ENCODE measurements around the gene SEPTIN1.

Gene SEPTIN1

GRCh38 chr16:30365200-30365599 is 17.2 kb downstream of the SEPTIN1 start:
- H3K27ac ChIP-seq (ENCODE audit: low read depth, low read length, severe bottlenecking): no peak overlapping the region
- peaks cover 6% of the 10 kb centered on the region for H3K4me1 ChIP-seq (ENCODE audit: control insufficient read depth, insufficient read depth, low read length, poor library complexity, severe bottlenecking)
- peaks cover 51% of the 10 kb centered on the region for H3K36me3 ChIP-seq (ENCODE audit: control insufficient read depth, insufficient read depth, low read length)
- WGBS, 2 experiments (ENCODE audit: insufficient coverage in 2 of 2): 95 to 97% methylated on average over 9 to 10 of the region's 10 CpGs
- no peak overlapping the region for H3K4me3 ChIP-seq (ENCODE audit: extremely low read depth, insufficient read depth, low read length, poor library complexity, severe bottlenecking)
- H3K9me3 ChIP-seq (ENCODE audit: control insufficient read depth, low read length): no peaks in the 10 kb centered on the region

DNA sequence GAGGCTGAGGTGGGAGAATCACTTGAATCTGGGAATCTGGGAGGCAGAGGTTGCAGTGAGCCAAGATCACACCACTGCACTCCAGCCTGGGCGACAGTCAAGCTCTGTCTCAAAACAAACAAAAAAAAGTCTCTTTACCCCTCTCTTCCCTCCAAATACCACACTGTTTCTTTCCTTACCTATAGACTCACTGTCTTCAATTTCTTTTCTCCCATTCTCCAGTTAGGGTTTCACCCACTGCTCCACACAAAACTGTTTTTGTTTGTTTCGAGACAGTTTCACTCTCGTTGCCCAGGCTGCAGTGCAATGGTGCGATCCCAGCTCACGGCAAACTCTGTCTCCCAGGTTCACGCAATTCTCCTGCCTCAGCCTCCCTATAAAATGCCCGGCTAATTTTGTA is 21.2 kb downstream of the SEPTIN1 start:
- H3K9me3 ChIP-seq (ENCODE audit: control insufficient read depth, low read length): no peaks in the 10 kb centered on the region
- H3K36me3 ChIP-seq (ENCODE audit: control insufficient read depth, insufficient read depth, low read length): peaks cover 78% of the 10 kb centered on the region
- H3K27ac ChIP-seq (ENCODE audit: low read depth, low read length, severe bottlenecking): no peak overlapping the region
- 96 to 98% methylated on average over 5 to 6 of the region's 7 CpGs for WGBS, 2 experiments (ENCODE audit: insufficient coverage in 2 of 2)
- H3K4me3 ChIP-seq (ENCODE audit: extremely low read depth, insufficient read depth, low read length, poor library complexity, severe bottlenecking): no peak overlapping the region
- H3K4me1 ChIP-seq (ENCODE audit: control insufficient read depth, insufficient read depth, low read length, poor library complexity, severe bottlenecking): peaks cover 6% of the 10 kb centered on the region

- H3K4me1 ChIP-seq (ENCODE audit: control insufficient read depth, insufficient read depth, low read length, poor library complexity, severe bottlenecking): peaks cover 13% of the 10 kb centered on the region
- peaks cover 65% of the 10 kb centered on the region for H3K36me3 ChIP-seq (ENCODE audit: control insufficient read depth, insufficient read depth, low read length)
- H3K27ac ChIP-seq (ENCODE audit: low read depth, low read length, severe bottlenecking): no peak overlapping the region
- WGBS, 2 experiments (ENCODE audit: insufficient coverage in 2 of 2): 86 to 92% methylated on average over 6 of the region's 6 CpGs
- no peak overlapping the region for H3K4me3 ChIP-seq (ENCODE audit: extremely low read depth, insufficient read depth, low read length, poor library complexity, severe bottlenecking)
- no peaks in the 10 kb centered on the region for H3K9me3 ChIP-seq (ENCODE audit: control insufficient read depth, low read length)
These were observed 22.5 kb downstream of the SEPTIN1 start for GRCh38 chr16:30359871-30360170.

- H3K36me3 ChIP-seq (ENCODE audit: control insufficient read depth, insufficient read depth, low read length): peaks cover 60% of the 10 kb centered on the region
- H3K27ac ChIP-seq (ENCODE audit: low read depth, low read length, severe bottlenecking): no peak overlapping the region
- H3K9me3 ChIP-seq (ENCODE audit: control insufficient read depth, low read length): no peaks in the 10 kb centered on the region
- no peak overlapping the region for H3K4me3 ChIP-seq (ENCODE audit: extremely low read depth, insufficient read depth, low read length, poor library complexity, severe bottlenecking)
- 94 to 95% methylated on average over 25 of the region's 28 CpGs for WGBS, 2 experiments (ENCODE audit: insufficient coverage in 2 of 2)
- peaks cover 13% of the 10 kb centered on the region for H3K4me1 ChIP-seq (ENCODE audit: control insufficient read depth, insufficient read depth, low read length, poor library complexity, severe bottlenecking)
These were observed 23.1 kb downstream of the SEPTIN1 start for GRCh38 chr16:30358990-30359870.

DNA sequence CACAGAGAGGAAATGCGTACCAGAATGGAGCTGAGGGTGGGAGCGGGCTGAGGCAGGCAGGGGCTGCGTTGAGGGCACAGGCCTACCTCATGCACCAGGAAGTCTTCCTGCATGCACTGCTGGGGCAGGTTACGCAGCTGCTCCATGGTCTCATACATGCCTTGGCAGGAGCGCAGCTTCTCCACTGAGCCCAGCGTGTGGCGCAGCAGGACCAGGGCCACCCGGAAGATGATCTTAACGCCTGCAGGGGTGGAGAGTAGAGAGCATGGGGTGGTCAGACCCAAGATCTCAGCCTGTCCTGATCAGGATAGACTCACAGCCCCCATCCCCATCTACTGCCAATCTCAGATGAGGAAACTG is 23.8 kb downstream of the SEPTIN1 start:
- Histone ChIP-seq H3K9me3 (ENCODE audit: control insufficient read depth, low read length) (no peaks in the 10 kb centered on the region), H3K27ac (ENCODE audit: low read depth, low read length, severe bottlenecking) (no peak overlapping the region), H3K4me1 (ENCODE audit: control insufficient read depth, insufficient read depth, low read length, poor library complexity, severe bottlenecking) (peaks cover 13% of the 10 kb centered on the region), H3K4me3 (ENCODE audit: extremely low read depth, insufficient read depth, low read length, poor library complexity, severe bottlenecking) (no peak overlapping the region), H3K36me3 (ENCODE audit: control insufficient read depth, insufficient read depth, low read length) (peaks cover 59% of the 10 kb centered on the region)
- WGBS, 2 experiments (ENCODE audit: insufficient coverage in 2 of 2): 93 to 94% methylated on average over 8 to 9 of the region's 9 CpGs

- Histone ChIP-seq H3K27ac (ENCODE audit: low read depth, low read length, severe bottlenecking) (no peak overlapping the region), H3K4me3 (ENCODE audit: extremely low read depth, insufficient read depth, low read length, poor library complexity, severe bottlenecking) (no peak overlapping the region), H3K36me3 (ENCODE audit: control insufficient read depth, insufficient read depth, low read length) (peaks cover 60% of the 10 kb centered on the region), H3K4me1 (ENCODE audit: control insufficient read depth, insufficient read depth, low read length, poor library complexity, severe bottlenecking) (peaks cover 13% of the 10 kb centered on the region), H3K9me3 (ENCODE audit: control insufficient read depth, low read length) (no peaks in the 10 kb centered on the region)
- WGBS, 2 experiments (ENCODE audit: insufficient coverage in 2 of 2): 92 to 95% methylated on average over 27 to 34 of the region's 37 CpGs
These were observed 24.4 kb downstream of the SEPTIN1 start for GRCh38 chr16:30357715-30358576.

DNA sequence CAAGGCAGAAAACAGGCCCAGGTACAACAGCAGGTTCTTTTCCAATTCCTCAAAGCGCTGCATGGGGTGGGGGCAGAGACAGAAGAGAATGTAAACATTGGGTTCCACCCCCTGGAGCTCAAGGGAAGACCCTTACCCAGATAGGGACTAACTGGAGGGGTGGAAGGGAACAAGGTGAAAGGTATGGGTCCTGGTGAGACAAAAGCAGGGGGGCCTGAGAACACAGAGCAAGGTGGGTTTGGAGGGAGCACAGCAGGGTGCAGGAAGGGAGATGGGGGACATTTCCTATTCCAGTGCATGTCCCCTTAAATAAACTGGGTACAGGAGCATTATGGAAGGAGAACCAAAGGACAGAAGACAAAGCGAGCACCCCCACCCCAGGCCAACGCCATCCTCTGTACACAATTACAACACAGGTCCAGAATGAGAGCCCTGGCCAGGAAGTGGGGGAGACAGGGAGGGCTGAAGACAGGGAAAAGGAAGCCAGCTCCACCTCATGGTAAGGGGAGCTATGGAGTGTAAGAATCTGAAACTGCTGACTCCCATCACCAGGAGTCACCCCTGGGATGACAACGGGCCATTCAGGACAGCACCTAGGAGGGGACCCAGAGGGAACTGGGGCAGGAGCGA is 25.2 kb downstream of the SEPTIN1 start:
- Histone ChIP-seq H3K4me3 (ENCODE audit: extremely low read depth, insufficient read depth, low read length, poor library complexity, severe bottlenecking) (no peak overlapping the region), H3K9me3 (ENCODE audit: control insufficient read depth, low read length) (no peaks in the 10 kb centered on the region), H3K27ac (ENCODE audit: low read depth, low read length, severe bottlenecking) (no peak overlapping the region), H3K36me3 (ENCODE audit: control insufficient read depth, insufficient read depth, low read length) (peaks cover 61% of the 10 kb centered on the region), H3K4me1 (ENCODE audit: control insufficient read depth, insufficient read depth, low read length, poor library complexity, severe bottlenecking) (peaks cover 13% of the 10 kb centered on the region)
- WGBS, 2 experiments (ENCODE audit: insufficient coverage in 2 of 2): 79 to 94% methylated on average over 3 of the region's 5 CpGs

GRCh38 chr16:30356401-30357084 is 25.8 kb downstream of the SEPTIN1 start:
- 90 to 98% methylated on average over 7 to 8 of the region's 12 CpGs for WGBS, 2 experiments (ENCODE audit: insufficient coverage in 2 of 2)
- Histone ChIP-seq H3K36me3 (ENCODE audit: control insufficient read depth, insufficient read depth, low read length) (peaks cover 65% of the 10 kb centered on the region), H3K27ac (ENCODE audit: low read depth, low read length, severe bottlenecking) (peak overlapping the region; percentile 100), H3K4me3 (ENCODE audit: extremely low read depth, insufficient read depth, low read length, poor library complexity, severe bottlenecking) (peak overlapping the region; percentile 94), H3K9me3 (ENCODE audit: control insufficient read depth, low read length) (no peaks in the 10 kb centered on the region), H3K4me1 (ENCODE audit: control insufficient read depth, insufficient read depth, low read length, poor library complexity, severe bottlenecking) (peaks cover 13% of the 10 kb centered on the region)

DNA sequence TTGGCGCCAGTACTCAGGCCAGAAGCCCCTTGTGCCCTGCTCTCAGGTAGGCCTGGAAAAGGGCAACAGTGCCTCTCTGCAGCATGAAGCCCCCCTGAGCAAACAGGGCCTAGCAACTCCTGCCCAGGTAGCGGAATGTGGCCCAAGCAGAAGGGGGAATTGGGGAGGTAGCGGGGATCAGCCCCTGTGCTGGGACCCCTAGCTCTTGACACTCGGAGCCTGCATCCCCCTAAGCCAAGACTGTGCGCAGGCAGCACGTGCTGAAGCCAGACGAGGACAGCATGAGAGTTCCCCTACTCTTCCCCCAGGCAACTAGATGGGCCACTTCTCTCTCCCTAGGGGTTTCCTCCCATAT is 26.4 kb downstream of the SEPTIN1 start:
- peak overlapping the region; percentile 94 for H3K4me3 ChIP-seq (ENCODE audit: extremely low read depth, insufficient read depth, low read length, poor library complexity, severe bottlenecking)
- H3K9me3 ChIP-seq (ENCODE audit: control insufficient read depth, low read length): no peaks in the 10 kb centered on the region
- peak overlapping the region; percentile 100 for H3K27ac ChIP-seq (ENCODE audit: low read depth, low read length, severe bottlenecking)
- H3K36me3 ChIP-seq (ENCODE audit: control insufficient read depth, insufficient read depth, low read length): peaks cover 71% of the 10 kb centered on the region
- WGBS, 2 experiments (ENCODE audit: insufficient coverage in 2 of 2): 57 to 59% methylated on average over 7 of the region's 7 CpGs
- H3K4me1 ChIP-seq (ENCODE audit: control insufficient read depth, insufficient read depth, low read length, poor library complexity, severe bottlenecking): peaks cover 13% of the 10 kb centered on the region

GRCh38 chr16:30355144-30355953 is 27.0 kb downstream of the SEPTIN1 start, which contains the start of gene CD2BP2:
Gene CD2BP2 (minus strand): TSS chr16:30355308. CDS start chr16:30354681, 627 bp downstream.
- Histone ChIP-seq H3K4me1 (ENCODE audit: control insufficient read depth, insufficient read depth, low read length, poor library complexity, severe bottlenecking) (peaks cover 13% of the 10 kb centered on the region), H3K4me3 (ENCODE audit: extremely low read depth, insufficient read depth, low read length, poor library complexity, severe bottlenecking) (peak within 1 kb of the TSS; percentile 94)
- WGBS, 2 experiments (ENCODE audit: insufficient coverage in 2 of 2): 0% methylated on average over 29 to 38 of the region's 45 CpGs

More at GRCh38 chr16:30355144-30355953, 27.0 kb downstream of the SEPTIN1 start, which contains the start of gene CD2BP2:
- peak within 1 kb of the TSS; percentile 100 for H3K27ac ChIP-seq (ENCODE audit: low read depth, low read length, severe bottlenecking)
- peaks cover 72% of the 10 kb centered on the region for H3K36me3 ChIP-seq (ENCODE audit: control insufficient read depth, insufficient read depth, low read length)
- no peaks in the 10 kb centered on the region for H3K9me3 ChIP-seq (ENCODE audit: control insufficient read depth, low read length)
